Measurements from ENCODE around the gene TCEAL7.
"Not testable (repeated sequence)": the region's sequence is repeated elsewhere in the genome, so short reads cannot be mapped to it uniquely, and the experiment has no call there.

The TCEAL7 gene, protein sequence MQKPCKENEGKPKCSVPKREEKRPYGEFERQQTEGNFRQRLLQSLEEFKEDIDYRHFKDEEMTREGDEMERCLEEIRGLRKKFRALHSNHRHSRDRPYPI

DNA sequence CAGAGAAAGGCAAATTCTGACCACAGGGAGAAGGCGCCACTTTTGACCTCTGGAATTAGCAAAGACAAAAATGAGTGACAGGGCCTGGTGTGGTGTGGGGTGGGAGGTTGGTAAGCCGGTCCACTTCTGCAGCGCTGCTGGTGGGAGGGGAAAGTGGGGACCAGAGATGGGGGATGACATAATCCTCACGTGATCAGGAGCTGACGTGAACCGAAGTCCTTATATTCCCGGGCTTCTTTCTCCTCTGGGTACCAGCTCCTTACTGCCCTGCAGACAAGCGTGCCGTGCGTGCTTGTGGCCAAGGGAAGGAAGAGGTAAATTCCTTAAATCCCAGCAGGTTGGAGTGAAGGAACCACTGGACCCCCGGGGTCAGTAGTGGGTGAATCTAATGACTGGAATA, at the start of gene TCEAL7:
TSS of gene TCEAL7 (plus strand) at position 249 of the 400 bp plus-strand sequence. CDS start 1,165 bp downstream, outside the sequence.
- DNase-seq, result no peak

DNA sequence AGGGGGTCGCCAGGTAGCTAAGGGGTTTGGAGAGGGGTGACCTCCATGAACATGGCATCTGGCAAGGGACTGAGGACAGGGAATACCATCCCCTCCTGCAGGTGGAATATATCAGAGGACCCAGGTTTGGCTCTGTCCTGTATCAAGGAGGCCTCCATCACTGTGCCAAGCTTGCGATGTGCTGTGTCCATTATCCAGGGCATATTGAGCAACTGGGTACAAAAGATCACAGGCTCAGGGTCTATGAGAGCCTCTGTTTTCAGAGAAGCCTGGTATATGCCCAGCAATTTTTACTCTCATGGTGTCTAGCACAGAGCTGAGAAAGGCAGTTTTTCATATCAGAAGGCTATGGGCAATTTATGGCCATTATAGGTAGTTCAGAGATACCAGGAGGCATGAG, 36.9 kb upstream of the TCEAL7 start:
- DNase-seq, result no peak

DNA sequence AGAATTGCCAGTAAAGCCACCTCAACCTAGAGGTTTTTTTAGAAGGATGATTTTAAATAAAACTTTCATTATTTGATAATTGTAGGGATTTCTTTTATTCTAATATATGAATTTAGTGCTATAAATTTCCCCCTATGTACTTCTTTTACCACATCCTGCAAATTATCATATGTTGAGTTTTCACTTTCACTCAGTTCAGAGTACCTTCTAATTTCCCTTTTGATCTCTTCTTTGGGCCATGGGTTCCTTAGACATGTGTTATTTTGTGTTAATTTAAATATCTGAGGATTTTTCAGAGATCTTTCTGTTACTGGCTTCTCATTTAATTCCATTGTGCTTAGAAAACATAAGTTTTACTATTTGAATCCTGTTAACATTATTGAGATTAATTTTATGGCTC, 25.3 kb upstream of the TCEAL7 start:
- no peak for DNase-seq

DNA sequence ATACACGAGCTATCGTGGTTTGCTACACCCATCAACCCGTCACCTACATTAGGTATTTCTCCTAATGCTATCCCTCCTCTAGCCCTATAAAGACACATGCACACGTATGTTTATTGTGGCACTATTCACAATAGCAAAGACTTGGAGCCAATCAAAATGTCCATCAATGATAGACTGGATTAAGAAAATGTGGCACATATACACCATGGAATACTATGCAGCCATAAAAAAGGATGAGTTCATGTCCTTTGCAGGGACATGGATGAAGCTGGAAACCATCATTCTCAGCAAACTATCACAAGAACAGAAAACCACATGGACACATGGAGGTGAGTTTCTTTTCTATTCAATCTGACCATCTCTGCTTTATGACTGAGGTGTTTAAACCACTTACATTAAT, 24.4 kb upstream of the TCEAL7 start:
- DNase-seq, result not testable (repeated sequence)

DNA sequence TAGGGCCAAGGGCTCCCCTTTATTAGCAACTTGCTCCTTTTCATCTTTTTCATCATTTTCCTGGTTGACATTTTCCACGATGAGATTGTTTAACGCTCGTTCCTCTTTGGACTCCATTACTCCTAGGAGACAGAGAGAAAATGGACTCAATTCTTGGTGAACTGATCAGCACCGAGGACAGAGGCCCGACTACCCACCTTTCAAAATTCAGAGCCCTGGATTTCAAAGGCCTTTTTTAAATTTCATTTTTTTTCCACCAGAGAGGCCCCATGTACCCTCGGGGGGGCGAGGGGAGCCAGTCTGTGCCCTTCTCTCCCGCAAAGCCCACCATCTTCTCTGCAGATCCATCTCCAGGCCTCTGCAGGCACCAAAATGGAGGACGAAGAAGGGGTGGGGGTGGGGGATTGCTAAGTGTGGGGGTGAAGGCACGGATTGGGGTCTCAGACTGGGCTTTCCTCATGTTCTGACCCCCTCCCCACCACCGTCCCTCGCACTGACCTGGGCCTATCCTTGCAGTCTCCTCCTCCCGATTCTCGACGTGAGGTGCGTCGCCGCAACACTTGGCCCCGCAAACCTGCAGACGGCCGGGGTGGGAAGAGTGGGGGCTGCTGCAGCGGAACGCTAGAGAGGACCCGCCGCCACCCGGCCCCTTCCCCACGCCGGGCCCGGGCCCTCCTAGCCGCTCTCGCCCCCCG, 20.0 kb upstream of the TCEAL7 start:
- DNase-seq, result peak; percentile 4

DNA sequence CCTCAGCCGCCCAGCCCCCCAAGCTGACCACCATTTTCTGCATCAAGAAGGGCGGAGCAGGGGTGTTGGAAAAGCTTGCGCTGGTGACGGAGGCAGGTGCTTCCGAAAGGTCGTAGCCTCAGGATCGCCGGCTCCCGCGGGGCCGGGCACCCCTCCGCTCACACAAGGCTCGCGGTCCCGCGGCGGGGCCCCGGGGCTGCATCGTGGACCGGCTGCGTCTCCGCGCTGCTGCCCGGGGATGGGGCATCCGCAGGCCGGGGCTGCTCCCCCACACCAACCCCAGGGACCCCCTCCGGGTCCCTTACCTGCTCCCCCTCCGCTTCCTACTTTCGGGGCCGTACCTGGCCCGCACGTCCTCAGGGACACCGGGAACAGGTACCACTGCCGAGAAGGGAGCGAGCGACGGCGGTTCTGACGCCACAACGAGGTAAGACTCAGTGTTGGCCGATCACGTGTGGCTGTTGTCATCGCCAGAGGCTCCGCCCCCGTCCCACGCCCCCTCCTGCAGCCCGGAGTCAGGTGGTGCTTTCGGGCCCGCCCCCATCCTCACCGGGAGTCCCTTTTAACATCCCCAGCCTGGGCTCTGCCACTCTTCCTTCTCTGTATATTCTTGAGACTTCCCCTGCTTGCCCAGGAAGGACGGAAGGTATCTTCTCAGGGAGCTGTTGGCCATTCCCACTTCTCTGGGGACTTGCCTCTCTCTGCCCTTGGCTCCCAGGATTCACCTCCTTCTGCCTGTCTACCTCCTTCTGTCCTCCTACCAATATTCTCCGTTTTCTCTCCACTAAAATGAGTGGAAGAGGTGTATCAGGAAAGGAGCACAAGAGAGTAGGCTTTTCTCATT, 19.3 kb upstream of the TCEAL7 start, which contains the start of gene BEX2:
TSS of gene BEX2 (minus strand) at position 436 of the 844 bp plus-strand sequence. CDS start 1,014 bp downstream, outside the sequence.
- DNase-seq, result peak; percentile 68

DNA sequence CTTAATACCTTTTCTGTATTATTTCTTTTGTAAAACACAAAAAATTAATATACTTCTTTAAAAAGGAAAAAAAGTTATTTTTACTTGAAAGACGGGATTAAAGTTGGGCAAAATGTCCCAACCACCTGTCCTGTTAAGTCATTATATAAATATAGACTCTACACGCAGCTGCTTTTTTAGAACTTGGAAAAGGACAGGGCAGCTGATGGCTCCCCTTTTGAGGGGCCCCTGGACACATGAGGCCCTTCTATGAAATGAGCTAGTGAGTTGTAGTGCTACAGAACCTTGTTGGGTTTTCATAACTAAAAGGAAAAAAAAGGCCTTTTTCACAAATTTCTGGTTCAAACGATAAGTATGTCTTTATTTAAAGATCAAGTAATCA, 18.6 kb upstream of the TCEAL7 start:
- DNase-seq, result no peak

DNA sequence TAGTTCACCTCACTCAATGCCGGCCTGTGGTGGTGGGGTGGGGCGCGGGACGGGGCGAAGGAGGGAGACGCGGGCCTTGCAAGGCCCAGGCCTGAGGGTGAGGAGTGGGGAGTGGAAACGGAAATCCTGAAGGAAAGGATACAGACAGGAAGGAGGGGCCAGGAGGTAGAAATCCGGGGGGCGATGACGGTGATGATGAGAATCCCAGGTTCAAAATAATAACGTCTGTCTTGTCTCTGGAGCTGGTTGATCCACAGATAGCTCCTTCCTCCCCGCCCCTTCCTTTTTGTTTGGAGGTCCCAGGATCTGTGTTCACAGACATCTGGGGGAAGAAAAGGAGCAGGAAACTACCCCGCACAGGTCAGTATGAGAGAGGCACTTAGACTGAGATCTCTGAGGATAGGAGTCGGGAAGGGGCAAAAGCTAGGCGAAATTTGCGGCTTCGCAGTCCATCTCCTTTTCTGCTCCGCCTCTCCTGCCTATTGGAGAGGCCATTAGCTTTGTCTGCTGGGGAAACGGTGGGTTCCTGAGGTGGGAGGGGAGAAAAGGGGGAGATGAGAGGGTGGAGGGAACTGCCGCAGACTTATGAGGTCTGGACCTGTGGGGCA, 746 bp downstream of the TCEAL7 start:
- no peak for DNase-seq

DNA sequence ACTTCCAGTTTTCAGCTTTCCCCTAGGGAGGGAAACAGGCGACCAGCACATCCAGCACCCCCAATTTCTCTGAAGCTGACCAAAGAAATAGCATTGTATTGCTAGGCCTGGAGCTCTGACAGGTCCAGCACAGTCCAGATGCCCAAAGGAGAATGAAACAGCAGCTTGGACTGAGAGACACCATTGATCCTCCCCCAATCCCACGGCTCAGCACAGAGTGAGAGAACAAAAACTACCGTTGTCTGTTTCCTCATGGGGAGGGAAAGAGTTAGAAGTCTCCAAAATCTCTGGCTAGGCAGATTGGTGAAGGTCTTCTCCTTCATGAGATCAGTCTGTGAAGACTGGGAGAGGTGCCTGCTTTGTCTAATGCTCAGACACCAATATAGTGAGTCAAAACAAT, 8.6 kb downstream of the TCEAL7 start:
- no peak for DNase-seq

DNA sequence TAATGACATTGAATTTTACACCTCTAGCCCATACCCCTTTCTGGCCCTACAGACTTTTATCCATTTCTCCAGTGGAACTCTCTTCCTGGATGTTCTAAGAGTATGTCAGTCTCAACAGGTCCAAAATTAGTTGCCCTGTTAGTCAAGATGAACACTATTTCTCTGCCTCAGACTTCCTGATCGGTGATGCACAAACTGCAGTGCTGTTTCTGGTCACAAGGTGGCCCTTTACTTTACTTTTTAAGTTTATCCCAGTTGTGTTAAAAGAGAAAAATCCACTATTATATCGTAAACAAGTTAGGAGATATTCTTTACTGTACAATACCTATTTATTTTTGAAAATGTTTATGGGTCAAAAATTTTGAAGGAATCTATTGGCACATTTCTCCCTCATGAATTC, 13.1 kb downstream of the TCEAL7 start:
- peak; percentile 10 for DNase-seq

DNA sequence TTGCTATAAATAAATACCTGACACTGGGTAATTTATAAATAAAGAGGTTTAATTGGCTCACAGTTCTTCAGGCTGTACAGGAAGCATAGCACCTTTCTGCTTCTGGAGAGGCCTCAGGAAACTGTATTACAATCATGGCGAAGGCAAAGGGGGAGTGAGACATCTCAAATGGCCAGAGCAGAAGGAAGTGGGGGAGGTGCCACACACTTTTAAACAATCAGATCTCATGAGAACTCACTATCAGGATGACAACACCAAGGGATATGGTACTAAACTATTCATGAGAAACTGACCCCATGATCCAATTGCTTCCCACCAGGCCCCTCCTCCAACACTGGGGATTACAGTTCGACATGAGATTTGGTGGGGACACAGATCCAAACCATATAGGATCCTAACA, 14.6 kb downstream of the TCEAL7 start:
- DNase-seq, result no peak

DNA sequence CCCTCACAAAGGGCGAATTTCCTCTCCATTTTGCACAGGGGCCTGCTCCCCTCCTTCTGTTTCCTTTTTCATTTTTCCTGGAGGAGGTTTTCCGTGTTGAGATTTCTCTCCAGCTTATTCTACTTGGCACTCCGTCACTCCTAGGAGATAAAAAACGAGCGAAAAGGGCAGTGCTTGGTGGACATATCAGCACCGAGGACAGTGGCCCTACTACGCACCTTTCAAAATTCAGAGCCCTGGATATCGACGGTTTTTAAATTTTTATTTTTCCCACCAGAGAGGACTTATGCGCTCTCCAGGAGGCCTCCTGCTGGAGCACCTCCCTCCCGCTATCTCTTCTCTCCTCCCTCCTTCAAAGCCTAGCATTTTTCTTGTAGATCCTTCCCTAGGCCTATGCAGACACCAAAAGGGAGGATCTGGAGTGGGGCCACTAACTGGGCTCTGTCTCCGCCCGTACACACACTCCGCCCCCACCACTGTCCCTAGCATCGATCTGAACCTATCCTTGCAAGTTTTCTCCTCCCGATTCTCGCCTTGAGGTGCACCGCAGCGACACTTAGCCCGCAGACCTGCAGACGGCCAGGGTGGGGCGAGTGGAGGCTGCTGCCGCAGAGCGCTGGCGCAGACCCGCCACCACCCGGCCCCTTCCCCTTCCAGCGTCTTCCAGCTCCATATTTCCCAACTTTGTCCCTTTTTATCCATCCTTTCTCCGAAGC, 17.8 kb downstream of the TCEAL7 start:
- no peak for DNase-seq

DNA sequence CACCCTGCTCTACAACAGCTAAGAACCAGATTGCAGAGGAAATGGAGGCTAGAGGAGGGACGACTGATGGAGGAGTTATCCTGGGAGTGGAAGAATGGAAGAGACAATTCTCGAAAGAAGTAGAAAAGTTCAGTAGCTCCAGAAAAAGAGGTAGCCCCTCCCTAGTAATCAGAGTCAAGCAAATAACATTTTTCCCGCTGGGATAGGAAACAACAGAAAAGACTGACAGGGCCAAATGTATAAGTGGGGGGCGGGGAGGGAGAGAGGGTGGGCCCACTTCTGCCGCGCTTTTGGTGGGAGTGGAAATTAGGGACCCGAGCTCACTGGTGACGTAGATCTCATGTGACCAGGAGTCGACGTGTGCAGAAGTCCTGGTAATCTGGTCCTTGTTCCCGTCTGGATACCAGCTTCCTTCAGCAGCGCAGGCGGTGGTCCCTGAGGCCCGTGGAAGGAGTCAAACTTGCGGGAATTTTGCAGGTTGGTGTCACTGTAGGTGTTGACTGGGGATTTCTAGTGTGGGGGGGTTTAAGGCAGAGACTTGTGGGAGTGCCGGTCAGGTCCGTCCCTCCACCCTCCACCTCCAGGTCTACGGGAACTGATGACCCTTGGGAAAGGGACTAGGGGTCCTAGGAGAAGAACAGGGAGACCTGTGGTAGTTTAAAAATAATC, 26.2 kb downstream of the TCEAL7 start, which contains the start of gene TCEAL9:
TSS of gene TCEAL9 (plus strand) at position 377 of the 669 bp plus-strand sequence. CDS start 1,179 bp downstream, outside the sequence.
- DNase-seq, result peak; percentile 51

DNA sequence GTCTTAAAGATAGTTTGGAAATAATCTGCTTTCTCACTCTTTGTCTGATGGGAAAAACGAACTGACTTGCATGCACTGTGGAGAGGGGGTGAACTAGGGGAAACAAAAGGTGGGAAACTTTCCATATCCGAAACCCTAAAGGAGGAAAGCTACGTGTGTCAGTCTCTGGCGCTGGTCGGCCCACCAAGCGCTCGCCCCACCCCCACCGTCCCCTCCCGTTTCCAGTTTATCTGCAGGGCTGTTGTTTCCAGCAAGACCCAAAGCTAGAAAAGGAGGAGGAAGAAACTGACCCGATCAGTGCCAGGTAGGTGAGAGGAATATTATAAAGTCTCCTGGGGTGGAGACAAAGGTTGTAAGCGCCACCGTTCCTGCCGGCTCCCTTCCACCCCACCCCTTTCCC, 26.8 kb downstream of the TCEAL7 start:
- DNase-seq, result no peak

DNA sequence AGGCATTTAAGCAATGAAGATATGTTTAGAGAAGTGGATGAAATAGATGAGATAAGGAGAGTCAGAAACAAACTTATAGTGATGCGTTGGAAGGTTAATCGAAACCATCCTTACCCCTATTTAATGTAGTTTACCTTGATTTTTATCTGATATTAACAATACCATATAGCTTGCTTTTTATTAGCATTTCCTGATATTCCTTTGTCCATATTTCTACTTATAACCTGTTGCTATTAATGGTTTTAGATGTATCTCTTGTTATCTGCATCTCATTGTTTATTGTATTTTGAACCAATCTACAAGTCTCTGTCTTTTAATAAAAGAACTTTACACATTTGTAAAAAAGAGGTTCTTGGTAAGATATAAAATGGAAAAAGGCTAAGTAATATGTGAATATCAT, 27.8 kb downstream of the TCEAL7 start:
- no peak for DNase-seq

DNA sequence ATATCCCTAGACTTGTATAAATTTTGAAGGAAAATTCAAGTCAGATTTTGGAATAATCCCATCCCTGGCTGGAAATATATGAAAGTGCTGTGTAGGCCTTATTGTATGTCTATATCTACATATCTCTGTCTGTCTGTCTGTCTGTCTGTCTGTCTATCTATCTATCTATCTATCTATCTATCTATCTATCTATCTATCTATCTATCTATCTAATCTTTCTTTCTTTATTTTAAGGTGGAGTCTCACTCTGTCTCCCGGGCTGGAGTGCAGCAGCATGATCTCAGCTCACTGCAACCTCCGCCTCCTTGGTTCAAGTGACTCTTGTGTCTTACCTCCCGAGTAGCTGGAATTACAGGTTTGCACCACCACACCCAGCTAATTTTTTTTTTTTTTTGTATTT, 29.6 kb downstream of the TCEAL7 start:
- not testable (repeated sequence) for DNase-seq

DNA sequence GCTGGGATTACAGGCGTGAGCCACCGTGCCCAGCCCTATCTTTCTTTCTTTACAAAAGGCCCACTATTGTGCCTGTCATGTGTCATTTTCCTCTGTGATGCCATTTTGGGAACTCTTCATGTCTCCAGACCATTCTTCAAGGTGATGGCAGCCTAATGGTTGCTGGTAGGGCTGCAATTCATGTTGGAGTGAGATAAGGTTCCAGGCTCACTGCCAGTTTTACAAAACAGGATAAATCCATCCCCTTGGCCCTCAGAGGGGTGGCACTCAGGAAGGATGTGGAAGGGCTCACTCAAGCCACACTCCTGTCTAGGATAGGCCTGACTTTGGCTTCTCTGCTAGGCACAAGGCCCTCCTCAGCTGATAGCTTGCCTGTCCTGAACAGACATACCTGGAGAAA, 30.1 kb downstream of the TCEAL7 start:
- DNase-seq, result no peak

DNA sequence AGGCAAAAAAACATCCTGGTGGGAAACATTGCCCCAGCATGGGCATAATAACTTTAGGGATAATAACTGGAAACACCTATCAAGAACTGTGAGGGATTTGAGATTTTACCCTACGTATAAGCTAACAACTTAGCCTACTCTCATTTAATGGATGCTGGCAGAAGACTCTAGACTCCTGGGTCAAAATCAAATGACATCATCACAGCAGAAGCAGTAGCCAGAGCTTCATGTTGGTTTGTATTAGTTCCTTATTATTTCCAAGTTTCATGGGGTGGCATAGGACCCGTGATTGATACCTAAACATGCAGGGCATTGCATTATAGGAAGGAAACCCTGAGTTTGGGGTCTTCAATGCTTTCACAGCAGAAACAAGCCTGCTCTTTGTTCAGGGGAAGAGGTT, 30.9 kb downstream of the TCEAL7 start:
- no peak for DNase-seq

DNA sequence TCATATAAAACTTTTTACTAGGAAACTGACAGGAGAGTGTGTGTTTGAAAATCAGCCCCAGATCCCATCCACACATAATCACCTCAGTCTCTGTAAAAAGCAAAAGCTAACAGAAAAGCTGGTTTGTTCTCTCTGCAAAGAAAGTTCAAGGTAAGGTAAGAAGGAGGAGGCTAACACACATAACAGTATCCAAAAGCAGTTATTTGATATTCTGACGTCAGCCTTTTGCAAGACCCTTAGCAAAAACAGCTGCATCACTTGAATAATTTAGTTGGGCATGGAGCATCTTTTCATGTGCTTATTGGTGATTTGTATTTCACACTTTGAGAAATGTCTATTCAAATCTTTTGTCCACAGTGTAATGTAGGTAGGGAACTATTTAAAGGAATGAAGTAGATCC, 31.8 kb downstream of the TCEAL7 start:
- no peak for DNase-seq

DNA sequence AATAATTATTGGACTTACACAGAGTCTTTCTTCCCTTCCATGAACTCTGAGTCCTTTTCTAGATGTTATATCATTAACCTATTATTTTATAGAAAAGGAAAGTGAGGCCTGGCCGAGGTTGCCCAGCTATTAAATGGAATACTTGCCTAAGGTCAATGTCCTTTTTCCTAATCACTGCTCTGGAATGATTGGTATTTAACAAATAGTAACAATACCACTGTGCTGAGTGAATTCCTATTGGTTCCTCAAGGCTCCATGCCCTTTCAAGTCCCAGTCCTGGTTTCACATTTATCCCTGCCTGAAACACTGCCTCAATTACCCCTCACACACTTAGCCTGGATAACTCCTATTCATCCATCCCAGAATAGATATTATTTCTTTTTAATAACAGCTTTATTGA, 32.4 kb downstream of the TCEAL7 start:
- DNase-seq, result no peak

DNA sequence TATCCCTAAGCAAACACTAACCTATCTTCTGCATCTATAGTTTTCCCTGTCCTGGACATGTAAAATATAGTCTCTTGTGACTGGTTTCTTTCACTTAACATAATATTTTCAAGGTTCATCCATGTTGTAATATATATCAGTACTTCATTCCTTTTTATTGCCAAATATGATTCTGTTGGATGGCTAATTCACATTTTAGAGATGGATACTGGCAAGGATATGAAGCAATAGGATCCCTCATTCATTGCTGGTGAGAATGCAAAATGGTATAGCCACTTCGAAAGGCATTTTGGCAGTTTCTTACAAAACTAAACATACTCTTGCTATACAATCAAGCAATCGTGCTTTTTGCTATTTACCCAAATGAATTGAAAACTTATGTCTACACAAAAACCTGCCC, 33.0 kb downstream of the TCEAL7 start:
- no peak for DNase-seq

DNA sequence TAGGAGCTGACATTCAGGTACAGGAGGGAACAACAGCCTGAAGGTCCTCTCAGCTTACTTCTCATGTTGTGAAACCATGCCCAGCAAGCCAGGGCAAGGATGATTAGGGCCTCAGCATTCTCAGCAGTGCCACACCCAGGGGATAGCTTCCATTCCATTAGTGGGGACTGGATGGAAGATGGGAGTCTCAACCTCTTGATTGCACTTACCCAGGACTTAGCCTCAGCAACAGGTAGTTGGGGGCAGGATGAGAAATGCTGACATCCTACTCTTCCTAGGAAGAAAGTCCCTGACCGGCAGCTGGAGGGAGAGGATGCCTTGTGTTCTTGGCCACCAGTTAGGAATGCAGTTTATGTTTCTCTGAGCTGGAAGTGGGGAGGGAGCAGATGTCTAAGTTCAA, 37.5 kb downstream of the TCEAL7 start:
- no peak for DNase-seq

All from COR-L47 (cell line).